HG02642 (cell line): ENCODE data around the gene CENPS.

Experiments
- ATAC-seq: cut with Tn5 transposase; IDR thresholded peaks from one replicate; pipeline ENCODE4 v1.9.1; 2021; ENCODE audit warnings: mild to moderate bottlenecking; ENCODE audit not compliant: unreplicated experiment, poor library complexity

Gene CENPS

DNA sequence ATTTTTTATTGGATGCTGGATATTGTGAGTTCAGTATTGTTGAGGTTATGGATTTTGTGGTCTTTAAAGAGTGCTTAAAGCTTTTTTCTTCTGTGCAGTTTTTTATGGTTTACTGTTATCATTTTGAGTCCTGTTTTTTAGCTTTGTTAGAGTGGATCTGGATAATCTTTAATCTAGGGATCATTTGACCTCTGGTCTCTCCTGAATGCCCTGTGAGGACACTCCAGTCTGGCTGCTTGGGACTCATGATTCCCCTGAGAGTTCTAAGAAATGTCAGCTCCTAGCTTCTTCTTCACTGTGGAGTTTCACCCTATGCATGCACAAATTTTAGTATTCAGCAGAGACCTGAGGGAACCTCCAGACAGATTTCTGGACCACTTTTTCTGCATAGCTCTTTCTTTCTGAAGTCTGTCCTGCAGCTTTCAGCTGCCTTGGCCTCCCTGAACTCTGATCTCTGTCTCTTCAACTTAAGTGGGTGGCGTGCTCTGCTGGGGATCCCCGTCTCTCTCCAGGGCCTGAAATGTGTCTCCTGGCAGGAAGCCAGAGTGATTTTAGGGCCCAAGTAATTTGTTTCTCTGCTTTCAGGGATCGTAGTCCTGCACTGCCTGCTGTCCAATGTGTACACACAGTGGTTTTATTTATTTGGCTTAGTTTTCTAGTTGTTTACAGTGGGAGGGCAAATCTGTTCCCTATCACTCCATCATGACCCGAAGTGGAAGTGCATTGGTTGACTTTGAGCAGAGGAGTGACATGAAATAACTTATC is 59.2 kb downstream of the CENPS start:
- ATAC-seq, result no peak

DNA sequence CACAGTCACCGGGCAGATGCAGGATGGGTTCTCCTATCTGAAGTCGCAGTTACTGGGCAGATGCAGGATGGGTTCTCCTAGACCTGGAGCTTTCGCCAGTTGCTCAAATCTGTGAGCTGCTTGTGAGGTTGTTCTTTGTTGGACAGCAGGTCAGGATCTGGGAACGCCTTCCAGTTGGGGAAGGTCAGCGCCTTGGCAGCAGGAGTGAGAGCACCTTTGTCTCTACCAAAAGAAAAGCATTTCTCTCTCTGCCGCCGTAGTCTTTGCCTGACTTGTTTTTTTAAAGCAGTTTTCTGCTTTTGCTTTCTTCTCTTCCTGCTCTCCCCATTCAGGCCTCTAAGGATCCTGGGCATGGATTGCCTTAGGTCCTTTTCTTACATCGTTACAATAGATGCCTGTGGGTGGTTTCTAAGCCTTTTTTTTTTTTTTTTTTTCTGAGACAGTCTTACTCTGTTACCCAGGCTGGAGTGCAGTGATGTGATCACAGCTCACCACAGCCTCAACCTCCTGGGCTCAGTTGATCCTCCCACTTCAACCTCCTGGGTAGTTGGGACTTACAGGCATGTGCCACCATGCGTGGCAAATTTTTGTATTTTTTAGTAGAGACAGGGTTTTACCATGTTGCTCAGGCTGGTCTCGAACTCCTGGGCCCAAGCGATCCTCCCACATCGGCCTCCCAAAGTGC is 60.2 kb downstream of the CENPS start:
- ATAC-seq, result no peak
